GM21786 (cell line): ENCODE results near the gene PRKG1.

Experiments used
- ATAC-seq: cut with Tn5 transposase; IDR thresholded peaks from one replicate; pipeline ENCODE4 v1.9.1; 2021; ENCODE audit not compliant: unreplicated experiment

PRKG1 gene

DNA sequence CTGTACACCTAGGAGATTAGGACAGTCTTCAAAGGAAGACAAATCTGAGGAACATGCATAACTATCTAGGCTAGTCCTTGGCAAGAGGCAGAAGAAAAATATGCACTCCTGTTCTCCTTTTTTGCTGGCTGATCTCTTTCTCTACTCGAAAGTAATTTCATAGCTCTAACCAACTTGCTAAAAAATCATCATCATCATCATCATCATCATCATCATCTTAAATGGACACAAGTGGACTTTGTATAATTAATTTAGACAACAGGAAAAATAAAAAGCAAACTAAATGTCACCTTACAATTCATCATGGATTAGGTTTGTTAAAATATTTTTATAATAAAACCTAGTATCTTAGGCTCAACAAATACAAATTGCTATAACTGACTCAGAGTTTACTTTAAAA is 1192.6 kb downstream of the PRKG1 start:
- ATAC-seq: no peak

- no peak for ATAC-seq
Observed at GRCh38 chr10:52268790-52269189, 1194.5 kb downstream of the PRKG1 start.

DNA sequence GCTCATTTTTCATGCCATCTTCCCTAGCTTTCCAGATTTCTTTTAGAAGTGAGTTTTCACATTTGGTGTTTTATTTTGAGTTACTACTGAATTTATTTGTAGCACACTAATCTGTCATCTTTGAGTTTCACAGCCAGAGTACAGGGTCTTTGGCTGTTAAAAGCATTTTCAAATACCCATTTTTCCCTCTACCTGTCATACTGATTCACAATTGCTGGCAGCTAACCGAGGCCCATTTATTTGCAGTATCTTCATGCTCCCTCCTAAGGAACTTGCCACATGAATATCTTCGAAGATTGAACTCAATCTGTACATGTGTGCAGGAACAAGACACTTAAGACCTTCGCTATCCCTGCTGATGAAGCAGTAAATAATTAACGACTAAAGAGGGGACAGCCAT is 1194.9 kb downstream of the PRKG1 start:
- ATAC-seq: no peak

- ATAC-seq: no peak
Observed at GRCh38 chr10:52276163-52276562, 1201.9 kb downstream of the PRKG1 start.

GRCh38 chr10:52276986-52277385 is 1202.7 kb downstream of the PRKG1 start:
- ATAC-seq: no peak

- ATAC-seq: no peak
Observed at GRCh38 chr10:52279546-52279945, 1205.3 kb downstream of the PRKG1 start.

- ATAC-seq: no peak
Observed at GRCh38 chr10:52280051-52280450, 1205.8 kb downstream of the PRKG1 start.

GRCh38 chr10:52283174-52283573 is 1208.9 kb downstream of the PRKG1 start:
- ATAC-seq: no peak

DNA sequence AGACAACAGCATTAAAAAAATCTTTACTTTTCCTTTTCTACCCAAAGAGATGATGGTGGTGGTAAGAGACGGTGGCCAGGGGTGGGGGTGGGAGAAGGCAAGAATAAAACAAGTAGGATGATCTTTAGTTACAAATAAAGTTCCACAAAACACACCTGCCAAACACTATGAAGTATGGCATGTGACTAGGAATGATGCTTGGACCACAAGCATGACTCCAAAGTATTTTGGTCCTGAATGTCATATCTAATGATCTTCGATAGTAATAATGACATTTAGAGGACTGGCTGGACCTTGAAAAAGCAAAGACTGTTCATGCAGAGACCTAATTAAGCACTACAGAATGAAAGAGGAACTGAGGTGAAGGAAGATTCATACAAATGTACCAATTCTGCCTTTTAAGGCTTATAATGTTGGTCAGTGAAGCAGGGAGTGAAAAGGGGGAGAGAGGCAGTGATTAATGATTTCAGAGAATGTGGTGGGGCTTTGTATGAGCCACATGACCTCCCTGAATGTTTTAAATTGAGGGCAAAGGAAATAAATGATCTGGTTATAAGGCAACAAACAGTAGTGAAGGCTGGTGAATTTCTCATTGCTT is 1210.2 kb downstream of the PRKG1 start:
- peak; percentile 83 for ATAC-seq

DNA sequence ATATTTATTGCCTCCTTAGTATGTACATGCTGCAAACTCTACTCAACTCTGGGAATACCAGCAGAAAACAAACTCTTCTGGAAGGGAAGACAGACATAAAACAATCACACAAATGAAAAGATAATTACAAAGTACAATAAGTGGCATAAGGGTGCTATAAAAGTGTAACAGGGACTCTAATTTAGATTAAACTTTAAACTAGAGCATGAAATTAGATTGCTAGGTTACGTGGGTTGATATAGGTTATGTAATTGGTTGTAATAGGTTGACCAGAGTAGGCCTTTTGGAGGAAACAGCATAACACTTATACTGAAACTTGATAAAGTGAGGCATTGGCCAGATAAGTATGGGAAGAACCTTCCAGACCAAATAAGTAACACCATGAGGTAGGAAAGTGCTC is 1213.6 kb downstream of the PRKG1 start:
- no peak for ATAC-seq

DNA sequence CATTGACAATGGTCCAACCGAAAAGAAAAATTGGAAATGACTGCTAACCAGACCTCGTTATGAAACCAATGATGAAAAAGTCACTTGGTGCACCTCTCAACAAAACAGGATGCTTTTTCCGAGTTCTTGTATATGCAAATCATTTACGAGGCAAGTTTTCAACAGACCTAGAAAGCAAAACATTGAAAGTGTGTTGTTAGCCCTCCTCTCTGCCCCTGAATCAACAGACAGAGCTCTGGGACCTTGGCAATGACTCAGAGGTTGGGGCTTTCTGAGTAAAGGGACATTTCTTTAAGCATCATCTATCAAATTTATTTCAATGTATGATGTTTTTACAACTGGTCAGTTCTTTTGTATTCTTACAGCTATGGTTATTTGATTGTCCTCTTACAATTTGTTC is 1223.5 kb downstream of the PRKG1 start:
- no peak for ATAC-seq

GRCh38 chr10:52300599-52301277 is 1226.5 kb downstream of the PRKG1 start:
- no peak for ATAC-seq

DNA sequence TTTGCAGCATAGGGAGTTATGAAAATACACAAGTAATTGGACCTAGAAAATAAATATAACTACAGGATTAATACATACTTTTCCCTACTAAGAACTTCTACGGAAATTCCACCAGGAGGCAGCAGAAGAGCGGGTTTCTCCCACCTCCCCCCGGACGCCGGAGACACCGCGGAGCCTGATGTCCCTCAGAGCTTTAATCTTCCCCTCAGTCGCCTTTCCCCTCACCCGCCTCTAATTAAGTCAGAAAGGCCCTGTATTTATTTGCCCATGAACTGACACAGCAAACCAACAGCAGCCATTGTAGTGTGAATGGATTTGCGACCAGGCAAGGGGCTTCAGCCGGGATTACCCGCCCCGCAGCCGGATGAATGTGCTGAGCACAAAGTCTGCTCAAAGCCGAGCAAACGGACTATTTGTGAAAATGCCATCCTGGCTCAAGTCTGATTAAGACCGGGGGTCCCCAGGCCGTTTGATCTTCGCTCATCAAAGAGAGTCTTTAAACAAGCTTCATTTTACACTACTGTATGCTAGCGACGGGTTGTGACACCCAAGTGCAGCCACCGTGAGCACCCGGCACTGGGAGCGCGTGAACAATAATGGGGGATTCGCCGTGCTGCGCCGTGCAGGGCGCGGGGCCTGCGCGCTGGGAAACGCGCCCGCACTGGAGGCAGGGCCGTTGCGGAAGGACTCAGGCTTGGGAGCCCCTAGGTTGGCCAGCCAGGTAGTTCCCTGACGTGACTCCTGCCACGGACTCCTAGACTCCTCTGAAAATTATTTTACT is 1234.2 kb downstream of the PRKG1 start:
- peak; percentile 87 for ATAC-seq

GRCh38 chr10:52312942-52313255 is 1238.6 kb downstream of the PRKG1 start:
- no peak for ATAC-seq

DNA sequence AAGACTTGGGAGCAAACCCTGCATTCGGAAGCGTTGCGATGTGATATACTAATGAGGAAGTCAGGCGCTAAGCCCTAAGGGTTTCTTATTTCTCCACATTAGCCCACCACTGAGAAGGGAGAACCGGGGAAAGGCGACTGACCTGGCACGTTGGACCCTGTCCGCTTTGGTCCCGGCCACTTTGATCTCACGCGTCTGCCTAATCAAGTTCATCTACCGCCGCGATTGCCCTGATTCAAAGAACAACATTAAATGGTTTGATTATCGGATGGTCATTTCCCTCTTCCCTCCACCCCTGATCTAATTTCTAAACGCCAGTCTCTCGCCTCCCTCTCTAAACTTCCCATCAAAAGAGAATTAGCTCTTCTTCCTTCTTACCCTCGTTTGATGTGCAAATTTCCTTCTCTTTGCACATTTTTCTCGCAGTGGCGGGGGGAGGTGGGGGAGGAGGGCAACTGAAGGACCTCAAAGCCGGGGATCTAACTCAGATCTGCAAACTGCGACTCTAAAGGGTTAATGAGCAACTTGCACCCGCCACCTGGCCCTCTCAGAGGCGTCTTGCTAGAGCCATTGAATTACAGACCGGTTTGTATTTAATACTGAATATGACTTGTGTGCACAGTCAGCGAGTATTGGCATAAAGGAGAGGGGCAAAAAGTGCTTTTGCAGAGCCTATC is 1239.1 kb downstream of the PRKG1 start:
- ATAC-seq: no peak

GRCh38 chr10:52313933-52314821 is 1239.9 kb downstream of the PRKG1 start, which contains the start of gene DKK1:
TSS of gene DKK1 (plus strand) at chr10:52314281. CDS start at chr10:52314435, 154 bp downstream.
- no peak for ATAC-seq

DNA sequence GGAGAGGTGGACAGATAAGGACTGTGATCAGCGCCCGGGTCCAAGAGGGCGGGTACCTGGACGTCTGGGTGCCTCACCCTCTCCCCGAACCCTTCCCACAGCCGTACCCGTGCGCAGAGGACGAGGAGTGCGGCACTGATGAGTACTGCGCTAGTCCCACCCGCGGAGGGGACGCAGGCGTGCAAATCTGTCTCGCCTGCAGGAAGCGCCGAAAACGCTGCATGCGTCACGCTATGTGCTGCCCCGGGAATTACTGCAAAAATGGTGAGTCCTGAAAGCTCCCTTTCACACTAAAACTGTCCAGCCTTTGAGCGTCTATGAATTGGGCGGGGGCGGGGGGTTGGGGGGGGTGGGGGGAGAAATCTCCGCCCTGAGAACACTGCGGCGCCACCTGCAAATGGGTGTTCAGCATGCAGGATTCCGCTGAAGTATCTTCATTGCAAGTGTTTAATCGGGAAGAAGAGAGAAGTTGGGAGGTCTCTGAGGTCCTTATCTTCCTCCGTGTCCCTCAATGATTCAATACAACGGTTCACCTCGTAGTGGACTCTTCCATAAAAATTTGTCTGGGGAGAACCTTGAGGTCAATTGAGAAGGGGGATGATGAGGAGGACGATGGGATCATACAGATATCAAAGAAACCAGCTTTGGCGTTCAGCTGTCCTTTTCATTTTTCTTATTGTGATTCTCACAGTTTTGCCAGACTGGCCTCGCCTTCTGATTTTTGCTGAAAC is 1240.7 kb downstream of the PRKG1 start:
- no peak for ATAC-seq

DNA sequence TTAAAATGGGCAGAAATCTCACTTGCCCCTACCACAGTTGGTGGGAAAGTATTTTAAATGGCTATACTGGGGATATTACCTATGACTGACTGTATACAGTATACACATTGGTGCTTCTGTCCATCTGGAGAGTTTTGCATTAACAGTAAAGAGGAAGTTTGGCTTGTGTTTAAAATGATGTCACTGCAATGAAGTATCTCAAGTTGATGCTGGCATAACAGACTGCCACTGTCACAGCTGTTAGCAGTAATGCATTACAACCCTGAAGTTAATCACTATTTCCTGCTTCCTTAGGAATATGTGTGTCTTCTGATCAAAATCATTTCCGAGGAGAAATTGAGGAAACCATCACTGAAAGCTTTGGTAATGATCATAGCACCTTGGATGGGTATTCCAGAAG is 1241.7 kb downstream of the PRKG1 start:
- no peak for ATAC-seq

GRCh38 chr10:52316500-52316899 is 1242.2 kb downstream of the PRKG1 start:
- ATAC-seq: no peak

- ATAC-seq: no peak
Observed at GRCh38 chr10:52318136-52318701, 1243.9 kb downstream of the PRKG1 start.
